HCT116 (cell line): Measurements from ENCODE around the gene MRPS23. TPM values are rescaled to one million over a fixed set of nuclear protein-coding genes. Genes with fewer than 3 reads are reported as not detected.

Experiments used
- ATAC-seq: fragments of 200-7000 bp; cut with Tn5 transposase; 2 replicates; pipeline ENCODE4 v1.9.1; 2020; ENCODE audit warnings: mild to moderate bottlenecking, moderate library complexity
- BruUV-seq: library from RNA; stranded (reverse); fragments of 400-500 nt; replicated peaks from 2 replicates; lab custom pipeline; 2021; lab: Mats Ljungman, UMichigan
- CTCF ChIA-PET: fragments of 300-600 bp; sonication (Branson Sonifier 250); formaldehyde crosslinking; loops from one replicate; lab custom pipeline; 2021; ENCODE audit warnings: antibody characterized with exemption; lab: Charles Lee
- POLR2A ChIA-PET: fragments of 300-600, 350-600 bp; sonication (Branson Sonifier 250); formaldehyde crosslinking; loops from one replicate; lab custom pipeline; 2021; ENCODE audit warnings: antibody characterized with exemption; lab: Charles Lee
- RAD21 ChIA-PET, 2 experiments: fragments of 300-600 bp; sonication (Branson Sonifier 250); formaldehyde crosslinking; loops; one replicate each; lab custom pipeline; 2023; ENCODE audit warnings: low total read pairs in 2 of 2; ENCODE audit not compliant: uncharacterized antibody in 2 of 2, unreplicated experiment in 2 of 2, low non-redundant PET in 1 of 2; lab: Charles Lee
- DNase-seq: peaks from one replicate; pipeline ENCODE4 v3.0.0-alpha.2; 2010; ENCODE audit warnings: low read depth, low spot score
- H2AFZ ChIP-seq: fragments of 200-600 bp; shearing (Covaris generic), sonication (generic); 2 replicates; pipeline ENCODE4 v1.6.1; 2017; ENCODE audit warnings: low read depth, mixed run types, mixed read lengths, antibody characterized with exemption, low read length; ENCODE audit not compliant: poor library complexity, severe bottlenecking
- H3K27ac ChIP-seq: 2 replicates; pipeline ENCODE4 v1.5.1; 2012; ENCODE audit warnings: low read depth, low read length
- H3K27me3 ChIP-seq: fragments of 200-600 bp; sonication (generic); 2 replicates; pipeline ENCODE4 v1.6.1; 2016; ENCODE audit warnings: mixed run types, low read length, mixed read lengths; ENCODE audit not compliant: insufficient read depth
- H3K36me3 ChIP-seq, 2 experiments: fragments of 200-500 bp in 1 of 2; fragments of 200-600 bp in 1 of 2; sonication (Bioruptor generic) in 1 of 2; sonication (generic) in 1 of 2; 2 replicates each; pipeline versions ENCODE4 v1.5.1 to v1.6.1; 2014 to 2016; ENCODE audit warnings: low read length in 2 of 2, inconsistent platforms in 1 of 2, mixed read lengths in 1 of 2, mixed run types in 1 of 2; ENCODE audit not compliant: insufficient read depth in 2 of 2, control insufficient read depth in 1 of 2
- H3K4me1 ChIP-seq, 2 experiments: fragments of 200-600 bp in 1 of 2; sonication (generic) in 1 of 2; 2 replicates each; pipeline versions ENCODE4 v1.5.1 to v1.6.1; 2012 to 2017; ENCODE audit warnings: low read length in 2 of 2, inconsistent platforms in 1 of 2, mild to moderate bottlenecking in 1 of 2, mixed read lengths in 1 of 2, mixed run types in 1 of 2, moderate library complexity in 1 of 2; ENCODE audit not compliant: insufficient read depth in 2 of 2, control insufficient read depth in 1 of 2
- H3K4me2 ChIP-seq: fragments of 200-600 bp; sonication (generic); 2 replicates; pipeline ENCODE4 v1.6.1; 2017; ENCODE audit warnings: mixed run types, low read length, mixed read lengths
- H3K4me3 ChIP-seq, 2 experiments: fragments of 200-600 bp in 1 of 2; sonication (generic) in 1 of 2; replicated peaks in 1 of 2; 2 replicates each; pipeline ENCODE4 v1.5.1; 2011 to 2016; ENCODE audit warnings: low read length in 2 of 2, control low read depth in 1 of 2, low read depth in 1 of 2, mild to moderate bottlenecking in 1 of 2, mixed read lengths in 1 of 2, mixed run types in 1 of 2
- H3K79me2 ChIP-seq: fragments of 200-600 bp; sonication (generic); 2 replicates; pipeline ENCODE4 v1.6.1; 2017; ENCODE audit warnings: mild to moderate bottlenecking, mixed run types, low read length, moderate library complexity, mixed read lengths; ENCODE audit not compliant: insufficient read depth
- H3K9ac ChIP-seq: fragments of 200-600 bp; sonication (generic); 2 replicates; pipeline ENCODE4 v1.6.1; 2016; ENCODE audit warnings: low read length, mixed read lengths
- H3K9me2 ChIP-seq: fragments of 200-600 bp; sonication (generic), shearing (Covaris generic); 2 replicates; pipeline ENCODE4 v1.6.1; 2017; ENCODE audit warnings: mixed run types, mild to moderate bottlenecking, moderate library complexity; ENCODE audit not compliant: insufficient read depth
- H3K9me3 ChIP-seq, 2 experiments: fragments of 200-500 bp in 1 of 2; fragments of 200-600 bp in 1 of 2; sonication (Bioruptor generic) in 1 of 2; sonication (generic) in 1 of 2; 2 replicates each; pipeline ENCODE4 v1.6.1; 2014 to 2017; ENCODE audit warnings: low read length in 2 of 2, mixed read lengths in 2 of 2, inconsistent platforms in 1 of 2, low read depth in 1 of 2, mild to moderate bottlenecking in 1 of 2, mixed run types in 1 of 2, moderate library complexity in 1 of 2; ENCODE audit not compliant: control insufficient read depth in 1 of 2, insufficient read depth in 1 of 2
- H4K20me1 ChIP-seq: fragments of 200-600 bp; sonication (generic), shearing (Covaris generic); 2 replicates; pipeline ENCODE4 v1.6.1; 2017; ENCODE audit warnings: mixed run types, mild to moderate bottlenecking, moderate library complexity; ENCODE audit not compliant: insufficient read depth
- ATF3 ChIP-seq: IDR thresholded peaks from 2 replicates; pipeline ENCODE4 v1.6.1; 2012
- CBX3 ChIP-seq: IDR thresholded peaks from 2 replicates; pipeline ENCODE4 v1.6.1; 2012; ENCODE audit warnings: low read depth
- CEBPB ChIP-seq: IDR thresholded peaks from 2 replicates; pipeline ENCODE4 v1.6.1; 2012; ENCODE audit warnings: low read depth
- EGR1 ChIP-seq: IDR thresholded peaks from 2 replicates; pipeline ENCODE4 v1.6.1; 2012; ENCODE audit warnings: low read depth
- ELF1 ChIP-seq: IDR thresholded peaks from 2 replicates; pipeline ENCODE4 v1.6.1; 2012; ENCODE audit warnings: low read depth, borderline replicate concordance
- EZH2 ChIP-seq: fragments of 200-600 bp; sonication (generic); IDR thresholded peaks from 2 replicates; pipeline ENCODE4 v1.6.1; 2017; ENCODE audit warnings: antibody characterized with exemption, mixed run types
- FOSL1 ChIP-seq: IDR thresholded peaks from 2 replicates; pipeline ENCODE4 v1.6.1; 2012; ENCODE audit warnings: low read depth
- JUND ChIP-seq: IDR thresholded peaks from 2 replicates; pipeline ENCODE4 v1.6.1; 2012
- POLR2A ChIP-seq: IDR thresholded peaks from 2 replicates; pipeline ENCODE4 v1.7.0; 2011; ENCODE audit warnings: borderline replicate concordance; ENCODE audit not compliant: insufficient read depth, insufficient read length; ENCODE audit errors: extremely low read depth
- POLR2AphosphoS5 ChIP-seq: IDR thresholded peaks from 2 replicates; pipeline ENCODE4 v1.6.1; 2011; ENCODE audit warnings: mild to moderate bottlenecking, low read depth, low read length, moderate library complexity
- RAD21 ChIP-seq: IDR thresholded peaks from 2 replicates; pipeline ENCODE4 v1.6.1; 2012; ENCODE audit warnings: low read depth, mild to moderate bottlenecking
- REST ChIP-seq: IDR thresholded peaks from 2 replicates; pipeline ENCODE4 v1.6.1; 2012; ENCODE audit warnings: low read depth
- SP1 ChIP-seq: IDR thresholded peaks from 2 replicates; pipeline ENCODE4 v1.6.1; 2012; ENCODE audit warnings: low read depth
- SRF ChIP-seq: IDR thresholded peaks from 2 replicates; pipeline ENCODE4 v1.6.1; 2012; ENCODE audit warnings: low read depth
- TCF7L2 ChIP-seq: IDR thresholded peaks from 2 replicates; pipeline ENCODE4 v1.7.0; 2011; ENCODE audit warnings: borderline replicate concordance, inconsistent platforms; ENCODE audit not compliant: insufficient read depth, insufficient read length; ENCODE audit errors: extremely low read depth
- YY1 ChIP-seq: IDR thresholded peaks from 2 replicates; pipeline ENCODE4 v1.6.1; 2011; ENCODE audit warnings: low read length, low read depth, moderate library complexity, mild to moderate bottlenecking; ENCODE audit not compliant: insufficient replicate concordance; ENCODE audit errors: extremely low read depth
- ZBTB33 ChIP-seq: IDR thresholded peaks from 2 replicates; pipeline ENCODE4 v1.6.1; 2011; ENCODE audit warnings: mild to moderate bottlenecking, low read length, moderate library complexity; ENCODE audit not compliant: insufficient replicate concordance; ENCODE audit errors: extremely low read depth
- ZFX ChIP-seq: fragments of 450-650 bp; IDR thresholded peaks from 2 replicates; pipeline ENCODE4 v1.6.1; 2017
- ZNF274 ChIP-seq: fragments of 200-500 bp; sonication (Bioruptor generic); IDR thresholded peaks from 2 replicates; pipeline ENCODE4 v1.6.1; 2014; ENCODE audit warnings: mild to moderate bottlenecking, low read depth, low read length, inconsistent platforms
- intact Hi-C: fragments of 100-400 bp; cut with micrococcal nuclease; formaldehyde crosslinking; loops from 2 replicates; pipeline ENCODE4 v1.10.0; 2022
- total RNA-seq: library from RNA; stranded (reverse); gene quantifications from one replicate; pipeline ENCODE4 v1.2.1, GENCODE V29; 2021; ENCODE audit not compliant: unreplicated experiment

The MRPS23 gene
- total RNA-seq, 1 experiment from 2014 or later = 109 TPM

GRCh38 chr17:57809879-57810278, 40.0 kb downstream of the MRPS23 start (continued):
- no peak for TF ChIP-seq CBX3
- no peak for TF ChIP-seq ELF1

- ATAC-seq = no peak
- DNase-seq = no peak
- Histone ChIP-seq H3K79me2 (no peaks in the 10 kb centered on the region), H3K9me3 (no peaks in the 10 kb centered on the region), H3K4me1 (no peaks in the 10 kb centered on the region), H3K9me2 (no peaks in the 10 kb centered on the region), H3K27me3 (peaks cover 14% of the 10 kb centered on the region; the same call in 1 of the 2 replicates), H3K36me3 (no peaks in the 10 kb centered on the region), H3K27ac (no peak overlapping the region), H3K9ac (no peak overlapping the region), H3K4me3 (no peak overlapping the region), H4K20me1 (no peaks in the 10 kb centered on the region), H2AFZ (no peak overlapping the region)
- no TSS peak for BruUV-seq
- POLR2A ChIA-PET = no interaction called here
- CTCF ChIA-PET = no interaction called here
- intact Hi-C loops = no loop called here
- RAD21 ChIA-PET = no interaction called here
- TF ChIP-seq EGR1 (no peak), REST (no peak), TCF7L2 (no peak), ELF1 (no peak), YY1 (no peak), SP1 (no peak), SRF (no peak), RAD21 (no peak), ZBTB33 (no peak), ZFX (no peak), EZH2 (no peak), POLR2A (no peak), FOSL1 (no peak), CEBPB (no peak), POLR2AphosphoS5 (no peak), ZNF274 (no peak), JUND (no peak), ATF3 (no peak)
- TF ChIP-seq, all 23 proteins: peak for 0
- no peak overlapping the region for H3K4me2 ChIP-seq
Measured at GRCh38 chr17:57808882-57809281, 41.0 kb downstream of the MRPS23 start.
